NCI-H2171 treated with DMSO at 0.1 percent for 48 hours (cell line): Measurements from ENCODE around the gene ZNF804B.

Source experiments
- DNase-seq: peaks from one replicate; lab custom pipeline; 2025; lab: John Stamatoyannopoulos, UW

The ZNF804B gene

GRCh38 chr7:89265631-89266030 is 506.1 kb downstream of the ZNF804B start:
- no peak for DNase-seq

GRCh38 chr7:89283302-89283701 is 523.8 kb downstream of the ZNF804B start:
- DNase-seq = no peak

- no peak for DNase-seq
Observed at GRCh38 chr7:89308535-89308934, 549.0 kb downstream of the ZNF804B start.

DNA sequence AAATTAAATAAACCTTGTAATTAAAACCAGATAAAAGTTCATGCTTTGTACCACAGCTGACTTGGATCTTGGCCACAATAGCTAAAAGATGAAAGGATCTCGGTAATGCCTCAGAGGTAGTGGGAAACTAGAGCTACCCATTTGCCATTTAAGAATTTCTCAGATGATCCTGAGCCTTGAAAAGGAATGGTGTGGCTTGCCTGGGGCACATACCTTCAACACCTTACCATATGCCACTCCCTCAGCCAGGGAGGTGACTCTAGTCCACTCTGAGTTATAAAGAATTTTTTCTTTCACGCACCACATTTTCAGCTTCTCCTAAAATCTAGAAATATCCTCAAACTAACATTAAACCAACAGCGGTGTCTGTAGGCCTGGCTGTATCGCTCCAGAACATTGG is 552.4 kb downstream of the ZNF804B start:
- no peak for DNase-seq

GRCh38 chr7:89312551-89312950 is 553.1 kb downstream of the ZNF804B start:
- no peak for DNase-seq

DNA sequence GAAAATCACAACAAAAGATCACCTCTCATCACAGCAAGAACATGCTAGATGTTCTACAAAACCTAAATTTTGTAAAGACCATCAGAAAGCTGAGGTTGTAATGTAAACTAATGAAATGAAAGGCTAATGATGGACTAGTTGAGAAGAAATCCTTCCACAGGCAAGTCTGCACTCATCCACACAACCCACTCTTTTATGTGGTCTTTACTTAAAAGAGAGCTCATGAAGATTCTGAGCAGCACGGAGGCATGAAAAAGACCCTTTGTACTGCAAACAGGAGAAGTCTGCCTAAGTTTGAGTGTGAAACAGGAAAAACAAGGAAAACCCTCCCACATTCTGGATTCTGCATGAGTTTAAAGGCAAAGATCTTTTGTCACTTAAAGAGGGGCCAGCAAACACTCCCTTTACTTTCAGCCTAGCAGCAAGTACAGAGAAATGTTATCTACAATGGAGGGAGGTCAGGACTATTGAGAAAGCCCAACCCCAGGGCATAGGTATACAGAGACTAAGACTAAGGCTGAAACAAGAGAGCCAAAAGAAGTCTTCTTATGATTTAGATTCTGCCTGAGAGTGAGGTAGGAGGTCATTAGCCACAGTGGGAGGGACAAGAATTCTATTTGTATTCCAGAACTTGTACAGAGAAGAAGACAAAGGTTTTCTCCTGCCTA is 557.2 kb downstream of the ZNF804B start:
- DNase-seq = no peak

GRCh38 chr7:89332026-89332425 is 572.5 kb downstream of the ZNF804B start:
- DNase-seq = no peak

- no peak for DNase-seq
Observed at GRCh38 chr7:89334797-89335196, 575.3 kb downstream of the ZNF804B start.

DNA sequence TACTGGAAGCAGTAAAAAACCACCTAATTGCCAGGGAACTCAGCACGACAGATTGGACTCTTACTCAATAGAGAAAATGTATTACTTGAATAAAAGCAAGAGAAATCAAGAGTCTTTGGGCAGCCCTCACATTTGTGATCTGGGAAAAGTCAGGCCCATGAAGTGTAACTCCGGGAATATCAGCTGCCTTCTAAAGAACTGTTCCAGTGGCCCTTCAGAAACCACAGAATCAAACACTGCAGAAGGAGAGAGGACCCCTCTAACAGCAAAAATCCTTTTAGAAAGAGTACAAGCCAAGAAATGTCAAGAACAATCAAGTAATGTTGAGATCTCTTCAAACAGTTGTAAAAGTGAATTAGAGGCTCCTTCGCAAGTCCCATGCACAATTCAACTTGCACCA is 576.0 kb downstream of the ZNF804B start:
- no peak for DNase-seq

DNA sequence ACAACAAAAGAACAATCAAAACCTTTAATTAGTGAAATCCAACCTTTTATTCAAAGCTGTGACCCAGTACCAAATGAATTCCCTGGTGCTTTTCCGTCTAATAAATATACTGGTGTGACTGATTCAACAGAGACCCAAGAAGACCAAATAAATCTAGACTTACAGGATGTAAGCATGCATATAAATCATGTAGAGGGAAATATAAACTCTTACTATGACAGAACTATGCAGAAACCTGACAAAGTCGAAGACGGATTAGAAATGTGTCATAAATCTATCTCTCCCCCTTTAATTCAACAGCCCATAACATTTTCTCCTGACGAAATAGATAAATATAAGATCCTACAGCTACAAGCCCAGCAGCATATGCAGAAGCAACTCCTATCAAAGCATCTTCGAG is 576.6 kb downstream of the ZNF804B start:
- DNase-seq = no peak

- no peak for DNase-seq
Observed at GRCh38 chr7:89339748-89340147, 580.2 kb downstream of the ZNF804B start.

GRCh38 chr7:89357121-89357520 is 597.6 kb downstream of the ZNF804B start:
- DNase-seq = no peak

DNA sequence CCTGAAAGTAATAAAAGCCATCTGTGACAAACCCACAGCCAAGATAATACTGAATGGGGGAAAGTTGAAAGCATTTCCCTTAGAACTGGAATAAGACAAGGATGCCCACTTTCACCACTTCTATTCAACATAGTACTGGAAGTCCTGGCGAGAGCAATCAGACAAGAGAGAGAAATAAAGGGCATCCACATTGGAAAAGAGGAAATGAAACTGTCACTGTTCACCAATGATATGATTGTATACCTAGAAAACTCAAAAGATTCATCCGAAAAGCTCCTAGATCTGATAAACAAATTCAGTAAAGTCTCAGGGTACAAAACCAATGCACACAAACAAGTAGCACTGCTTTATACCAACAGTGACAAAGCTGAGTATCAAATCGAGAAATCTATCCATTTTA is 617.7 kb downstream of the ZNF804B start:
- DNase-seq = no peak

DNA sequence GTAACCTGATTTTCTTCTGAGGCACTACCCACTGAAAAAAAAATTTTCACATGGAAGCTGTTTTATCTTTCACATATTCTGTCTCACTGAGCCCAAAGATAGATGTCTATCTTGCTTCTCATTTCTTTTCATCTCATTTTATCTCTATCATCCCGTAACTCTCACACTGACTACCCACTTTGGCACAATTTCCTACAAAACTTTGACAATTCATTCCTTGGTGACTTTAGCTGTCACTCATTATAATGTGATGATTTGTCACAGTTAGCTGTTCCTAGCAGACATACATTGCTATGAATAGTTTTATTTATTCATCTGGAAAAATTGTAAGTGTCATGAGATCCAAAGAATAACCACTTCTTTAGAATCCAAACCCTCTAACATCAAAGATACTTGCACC is 625.9 kb downstream of the ZNF804B start:
- no peak for DNase-seq
